ENCODE data around the gene ANK2. TPM values are rescaled to one million over a fixed set of nuclear protein-coding genes. Genes with fewer than 3 reads are reported as not detected.

Gene ANK2
- total RNA-seq, 1 experiment from 2014 or later: 5.5 TPM

- POLR2A ChIA-PET: no interaction called here
- no peaks in the 10 kb centered on the region for H3K36me3 ChIP-seq (ENCODE audit: control insufficient read depth, insufficient read depth, low read length)
- no peak overlapping the region for H3K27ac ChIP-seq (ENCODE audit: low read length)
- no peak overlapping the region for H3K4me3 ChIP-seq (ENCODE audit: low read depth in 2 of 2, low read length in 2 of 2)
- CTCF ChIA-PET: no interaction called here
- no TSS peak for BruUV-seq (replicated peaks)
- in situ Hi-C loops (cut with HindIII; ENCODE audit: low pct_unique_long_range_greater_than_20kb, low sequenced_read_pairs) (no loop called here), intact Hi-C loops (cut with micrococcal nuclease; ENCODE audit: unreplicated experiment) (no loop called here)
- no peaks in the 10 kb centered on the region for H3K27me3 ChIP-seq (ENCODE audit: control insufficient read depth, insufficient read depth, low read length)
- no peak for TF ChIP-seq TCF7L2 (IDR thresholded peaks at IDR 0.05; ENCODE audit: low read depth, low read length)
- TF ChIP-seq, protein P1, sequence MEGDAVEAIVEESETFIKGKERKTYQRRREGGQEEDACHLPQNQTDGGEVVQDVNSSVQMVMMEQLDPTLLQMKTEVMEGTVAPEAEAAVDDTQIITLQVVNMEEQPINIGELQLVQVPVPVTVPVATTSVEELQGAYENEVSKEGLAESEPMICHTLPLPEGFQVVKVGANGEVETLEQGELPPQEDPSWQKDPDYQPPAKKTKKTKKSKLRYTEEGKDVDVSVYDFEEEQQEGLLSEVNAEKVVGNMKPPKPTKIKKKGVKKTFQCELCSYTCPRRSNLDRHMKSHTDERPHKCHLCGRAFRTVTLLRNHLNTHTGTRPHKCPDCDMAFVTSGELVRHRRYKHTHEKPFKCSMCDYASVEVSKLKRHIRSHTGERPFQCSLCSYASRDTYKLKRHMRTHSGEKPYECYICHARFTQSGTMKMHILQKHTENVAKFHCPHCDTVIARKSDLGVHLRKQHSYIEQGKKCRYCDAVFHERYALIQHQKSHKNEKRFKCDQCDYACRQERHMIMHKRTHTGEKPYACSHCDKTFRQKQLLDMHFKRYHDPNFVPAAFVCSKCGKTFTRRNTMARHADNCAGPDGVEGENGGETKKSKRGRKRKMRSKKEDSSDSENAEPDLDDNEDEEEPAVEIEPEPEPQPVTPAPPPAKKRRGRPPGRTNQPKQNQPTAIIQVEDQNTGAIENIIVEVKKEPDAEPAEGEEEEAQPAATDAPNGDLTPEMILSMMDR (IDR thresholded peaks at IDR 0.05): no peak
- TF ChIP-seq SIN3A (IDR thresholded peaks at IDR 0.05; ENCODE audit: borderline replicate concordance, insufficient read depth, low read depth, low read length): no peak
- TF ChIP-seq POLR2AphosphoS5 (IDR thresholded peaks at IDR 0.05; ENCODE audit: low read depth, low read length): no peak
- TF ChIP-seq, protein P2, sequence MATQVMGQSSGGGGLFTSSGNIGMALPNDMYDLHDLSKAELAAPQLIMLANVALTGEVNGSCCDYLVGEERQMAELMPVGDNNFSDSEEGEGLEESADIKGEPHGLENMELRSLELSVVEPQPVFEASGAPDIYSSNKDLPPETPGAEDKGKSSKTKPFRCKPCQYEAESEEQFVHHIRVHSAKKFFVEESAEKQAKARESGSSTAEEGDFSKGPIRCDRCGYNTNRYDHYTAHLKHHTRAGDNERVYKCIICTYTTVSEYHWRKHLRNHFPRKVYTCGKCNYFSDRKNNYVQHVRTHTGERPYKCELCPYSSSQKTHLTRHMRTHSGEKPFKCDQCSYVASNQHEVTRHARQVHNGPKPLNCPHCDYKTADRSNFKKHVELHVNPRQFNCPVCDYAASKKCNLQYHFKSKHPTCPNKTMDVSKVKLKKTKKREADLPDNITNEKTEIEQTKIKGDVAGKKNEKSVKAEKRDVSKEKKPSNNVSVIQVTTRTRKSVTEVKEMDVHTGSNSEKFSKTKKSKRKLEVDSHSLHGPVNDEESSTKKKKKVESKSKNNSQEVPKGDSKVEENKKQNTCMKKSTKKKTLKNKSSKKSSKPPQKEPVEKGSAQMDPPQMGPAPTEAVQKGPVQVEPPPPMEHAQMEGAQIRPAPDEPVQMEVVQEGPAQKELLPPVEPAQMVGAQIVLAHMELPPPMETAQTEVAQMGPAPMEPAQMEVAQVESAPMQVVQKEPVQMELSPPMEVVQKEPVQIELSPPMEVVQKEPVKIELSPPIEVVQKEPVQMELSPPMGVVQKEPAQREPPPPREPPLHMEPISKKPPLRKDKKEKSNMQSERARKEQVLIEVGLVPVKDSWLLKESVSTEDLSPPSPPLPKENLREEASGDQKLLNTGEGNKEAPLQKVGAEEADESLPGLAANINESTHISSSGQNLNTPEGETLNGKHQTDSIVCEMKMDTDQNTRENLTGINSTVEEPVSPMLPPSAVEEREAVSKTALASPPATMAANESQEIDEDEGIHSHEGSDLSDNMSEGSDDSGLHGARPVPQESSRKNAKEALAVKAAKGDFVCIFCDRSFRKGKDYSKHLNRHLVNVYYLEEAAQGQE (IDR thresholded peaks at IDR 0.05; ENCODE audit: insufficient read depth in 1 of 2, low read depth in 2 of 2, low read length in 1 of 2): no peak
- no peaks in the 10 kb centered on the region for H3K9me3 ChIP-seq (ENCODE audit: control insufficient read depth, insufficient read depth, low read depth, low read length)
- ATAC-seq (no peak), DNase-seq (ENCODE audit: low read depth, low spot score) (no peak)
- H3K4me1 ChIP-seq (ENCODE audit: control insufficient read depth, insufficient read depth, low read length): no peaks in the 10 kb centered on the region
These were observed 315.9 kb downstream of the ANK2 start for GRCh38 chr4:113365377-113365776.

DNA sequence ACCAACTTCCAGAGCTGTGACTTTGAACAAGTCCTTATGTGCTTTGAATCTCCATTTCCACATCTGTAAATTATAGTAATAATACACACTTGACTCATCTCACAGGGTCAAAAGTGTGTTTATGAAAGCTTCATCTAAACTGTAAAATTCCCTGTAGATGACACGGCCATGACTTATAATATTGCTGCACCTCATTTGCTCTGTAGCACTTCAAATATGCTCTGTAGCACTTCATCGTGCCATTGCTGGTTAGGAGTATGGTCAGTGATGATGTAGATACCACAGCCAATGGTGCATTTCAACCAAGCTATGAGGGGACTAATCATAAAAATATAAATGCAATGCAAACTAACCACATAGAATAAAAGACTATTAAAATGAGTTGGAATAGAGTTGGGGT, 318.6 kb downstream of the ANK2 start:
- no peaks in the 10 kb centered on the region for H3K36me3 ChIP-seq (ENCODE audit: control insufficient read depth, insufficient read depth, low read length)
- no peak overlapping the region for H3K4me3 ChIP-seq (ENCODE audit: low read depth in 2 of 2, low read length in 2 of 2)
- no peak overlapping the region for H3K27ac ChIP-seq (ENCODE audit: low read length)
- ATAC-seq: no peak
- BruUV-seq (replicated peaks): no TSS peak
- no peak for DNase-seq (ENCODE audit: low read depth, low spot score)
- ChIA-PET POLR2A (no interaction called here), CTCF (no interaction called here)
- TF ChIP-seq, protein P1 (IDR thresholded peaks at IDR 0.05): no peak
- TF ChIP-seq, protein P2 (IDR thresholded peaks at IDR 0.05; ENCODE audit: insufficient read depth in 1 of 2, low read depth in 2 of 2, low read length in 1 of 2): no peak
- TF ChIP-seq SIN3A (IDR thresholded peaks at IDR 0.05; ENCODE audit: borderline replicate concordance, insufficient read depth, low read depth, low read length): no peak
- TF ChIP-seq TCF7L2 (IDR thresholded peaks at IDR 0.05; ENCODE audit: low read depth, low read length): no peak
- TF ChIP-seq POLR2AphosphoS5 (IDR thresholded peaks at IDR 0.05; ENCODE audit: low read depth, low read length): no peak
- intact Hi-C loops (cut with micrococcal nuclease; ENCODE audit: unreplicated experiment): no loop called here
- in situ Hi-C loops (cut with HindIII; ENCODE audit: low pct_unique_long_range_greater_than_20kb, low sequenced_read_pairs): no loop called here
- no peaks in the 10 kb centered on the region for H3K4me1 ChIP-seq (ENCODE audit: control insufficient read depth, insufficient read depth, low read length)
- no peaks in the 10 kb centered on the region for H3K27me3 ChIP-seq (ENCODE audit: control insufficient read depth, insufficient read depth, low read length)
- no peaks in the 10 kb centered on the region for H3K9me3 ChIP-seq (ENCODE audit: control insufficient read depth, insufficient read depth, low read depth, low read length)

All from Panc1 (cell line).